IPS-20b (cell line): Measurements from ENCODE around the gene PRSS21.

Experiments
- H3K27ac ChIP-seq: one replicate; pipeline ENCODE4 v1.5.1; 2013; ENCODE audit warnings: low read length
- H3K27me3 ChIP-seq: 2 replicates; pipeline ENCODE4 v1.6.1; 2013; ENCODE audit warnings: mild to moderate bottlenecking, low read length, inconsistent platforms; ENCODE audit not compliant: insufficient read depth
- H3K36me3 ChIP-seq: 2 replicates; pipeline ENCODE4 v1.6.1; 2013; ENCODE audit warnings: low read depth, mild to moderate bottlenecking, inconsistent platforms, low read length, moderate library complexity; ENCODE audit not compliant: insufficient read depth
- H3K4me1 ChIP-seq: 2 replicates; pipeline ENCODE4 v1.6.1; 2013; ENCODE audit warnings: mild to moderate bottlenecking, control low read depth, inconsistent platforms, low read length, moderate library complexity; ENCODE audit not compliant: insufficient read depth
- H3K4me3 ChIP-seq: 2 replicates; pipeline ENCODE4 v1.5.1; 2013; ENCODE audit warnings: mild to moderate bottlenecking, low read length, inconsistent platforms
- H3K9ac ChIP-seq: 2 replicates; pipeline ENCODE4 v1.6.1; 2013; ENCODE audit warnings: low read depth, mild to moderate bottlenecking, inconsistent platforms, low read length, moderate library complexity
- H3K9me3 ChIP-seq: 2 replicates; pipeline ENCODE4 v1.6.1; 2013; ENCODE audit warnings: mild to moderate bottlenecking, low read depth, low read length, inconsistent platforms; ENCODE audit not compliant: insufficient read depth

PRSS21 gene

DNA sequence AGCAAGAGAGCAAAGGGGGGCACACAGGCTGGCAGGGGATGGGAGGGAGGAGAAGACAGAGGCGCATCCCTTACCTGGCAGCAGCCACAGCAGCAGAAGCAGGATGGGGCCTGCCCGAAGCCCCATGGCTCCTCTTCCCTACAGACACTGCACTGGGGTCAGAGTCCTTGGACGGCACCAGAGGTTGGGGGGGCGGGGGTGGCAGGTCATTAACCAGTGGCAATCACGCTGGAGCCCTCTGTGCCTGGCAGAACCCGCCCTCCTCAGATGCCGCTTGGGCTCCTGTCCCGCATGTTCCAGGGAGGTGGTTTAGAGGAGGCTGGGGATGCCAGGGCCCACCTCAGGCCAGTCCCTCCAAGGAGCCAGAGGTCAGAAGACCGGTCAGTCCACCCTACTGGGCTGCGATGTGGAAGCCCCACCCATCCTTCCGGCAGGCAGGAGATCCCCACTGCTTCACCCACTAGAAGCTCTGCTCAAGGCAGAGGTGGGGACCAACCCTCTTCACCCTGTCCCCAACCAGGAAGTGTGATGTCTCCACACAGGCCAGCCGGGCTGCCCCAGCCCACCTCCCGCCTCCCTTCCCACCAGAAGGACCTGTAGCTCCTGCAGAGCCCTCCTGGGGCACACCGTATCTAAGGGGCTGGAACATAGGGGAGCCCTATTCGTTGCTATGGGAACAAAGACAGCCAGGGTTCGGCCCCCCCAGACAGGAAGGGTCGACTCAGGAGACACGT, 24.7 kb downstream of the PRSS21 start:
- Histone ChIP-seq H3K27ac (no peak overlapping the region), H3K9ac (no peak overlapping the region), H3K9me3 (no peaks in the 10 kb centered on the region), H3K27me3 (peaks cover 12% of the 10 kb centered on the region; the same call in 1 of the 2 replicates), H3K4me3 (no peak overlapping the region), H3K4me1 (no peaks in the 10 kb centered on the region; the same call in 1 of the 2 replicates), H3K36me3 (no peaks in the 10 kb centered on the region)

DNA sequence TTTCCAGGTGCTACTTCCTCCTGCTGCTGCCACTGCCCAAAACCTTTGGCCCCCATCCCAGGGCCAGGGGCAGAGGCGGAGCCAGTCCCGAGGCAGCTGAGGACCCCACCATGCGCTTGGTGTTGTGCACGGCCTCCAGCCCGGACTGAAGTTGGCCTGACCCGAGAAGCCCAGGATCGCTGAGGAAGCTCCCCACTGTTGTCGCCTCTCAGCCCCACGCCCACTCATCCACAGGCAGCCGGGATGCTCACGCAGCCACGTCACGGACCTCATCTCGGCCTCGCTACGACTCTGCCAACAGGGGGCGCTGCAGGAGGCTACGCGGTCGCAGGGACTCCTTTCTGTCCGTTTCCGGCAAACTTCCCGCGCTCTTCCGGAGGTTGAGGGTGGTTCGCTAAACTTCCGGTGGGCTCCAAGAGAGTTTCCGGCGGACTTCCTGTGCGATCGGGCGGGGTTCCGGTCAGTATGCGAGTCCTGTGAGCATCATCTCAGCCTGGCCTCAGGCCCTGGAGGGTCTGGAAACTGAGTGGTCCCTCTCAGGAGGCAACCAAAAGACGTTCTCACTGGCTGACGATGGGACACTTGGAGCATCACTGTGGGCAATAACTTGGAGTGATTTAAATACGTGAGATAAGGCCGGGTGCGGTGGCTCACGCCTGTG, 25.4 kb downstream of the PRSS21 start:
- Histone ChIP-seq H3K27ac (no peak overlapping the region), H3K4me3 (no peak overlapping the region), H3K9ac (no peak overlapping the region), H3K27me3 (peaks cover 12% of the 10 kb centered on the region; the same call in 1 of the 2 replicates), H3K9me3 (no peaks in the 10 kb centered on the region), H3K4me1 (no peaks in the 10 kb centered on the region; the same call in 1 of the 2 replicates), H3K36me3 (no peaks in the 10 kb centered on the region)

DNA sequence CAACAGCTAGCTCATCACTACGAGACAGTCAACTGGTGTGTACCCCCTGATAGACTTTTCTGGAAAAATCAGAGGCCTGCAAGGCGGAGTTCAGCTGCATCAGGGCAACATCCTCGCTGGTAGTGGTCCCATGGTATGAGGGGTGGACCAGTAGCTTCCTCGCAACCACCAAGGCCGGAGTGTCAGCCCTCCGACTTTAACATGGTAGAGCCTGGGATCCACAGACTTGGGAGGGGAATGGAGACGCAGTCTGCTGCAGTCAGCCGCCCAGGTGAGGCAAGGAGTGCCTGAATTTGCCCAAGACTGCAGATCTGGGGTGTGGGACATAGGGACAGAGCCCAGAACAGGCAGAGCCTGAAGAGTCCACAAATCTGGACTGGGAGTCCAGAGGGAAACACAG, 26.5 kb downstream of the PRSS21 start:
- Histone ChIP-seq H3K4me3 (no peak overlapping the region), H3K36me3 (no peaks in the 10 kb centered on the region), H3K9me3 (no peaks in the 10 kb centered on the region), H3K9ac (no peak overlapping the region), H3K4me1 (no peaks in the 10 kb centered on the region; the same call in 1 of the 2 replicates), H3K27ac (no peak overlapping the region), H3K27me3 (peaks cover 6% of the 10 kb centered on the region; the same call in 1 of the 2 replicates)

DNA sequence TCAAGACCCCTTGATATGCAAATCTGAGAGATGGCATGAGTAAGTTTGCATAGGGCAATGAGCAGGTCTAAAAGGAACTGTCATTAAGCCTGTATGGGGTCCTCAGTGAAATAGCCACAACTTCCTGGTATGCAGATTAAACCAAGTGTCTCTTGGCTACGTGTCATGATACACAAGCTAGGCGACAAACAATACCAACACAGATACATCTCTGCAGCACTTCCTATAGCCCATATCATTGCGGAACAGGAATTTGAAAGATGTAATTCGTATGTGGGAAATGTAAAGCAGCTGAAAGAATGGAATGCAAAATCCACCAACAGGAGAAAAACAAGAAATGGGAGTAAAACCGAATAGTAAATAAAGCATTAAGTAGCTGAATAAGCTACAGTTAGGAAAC, 28.1 kb downstream of the PRSS21 start:
- Histone ChIP-seq H3K27me3 (peaks cover 13% of the 10 kb centered on the region), H3K4me3 (no peak overlapping the region), H3K36me3 (no peaks in the 10 kb centered on the region), H3K4me1 (no peaks in the 10 kb centered on the region; the same call in 1 of the 2 replicates), H3K9me3 (no peaks in the 10 kb centered on the region), H3K9ac (no peak overlapping the region), H3K27ac (no peak overlapping the region)

DNA sequence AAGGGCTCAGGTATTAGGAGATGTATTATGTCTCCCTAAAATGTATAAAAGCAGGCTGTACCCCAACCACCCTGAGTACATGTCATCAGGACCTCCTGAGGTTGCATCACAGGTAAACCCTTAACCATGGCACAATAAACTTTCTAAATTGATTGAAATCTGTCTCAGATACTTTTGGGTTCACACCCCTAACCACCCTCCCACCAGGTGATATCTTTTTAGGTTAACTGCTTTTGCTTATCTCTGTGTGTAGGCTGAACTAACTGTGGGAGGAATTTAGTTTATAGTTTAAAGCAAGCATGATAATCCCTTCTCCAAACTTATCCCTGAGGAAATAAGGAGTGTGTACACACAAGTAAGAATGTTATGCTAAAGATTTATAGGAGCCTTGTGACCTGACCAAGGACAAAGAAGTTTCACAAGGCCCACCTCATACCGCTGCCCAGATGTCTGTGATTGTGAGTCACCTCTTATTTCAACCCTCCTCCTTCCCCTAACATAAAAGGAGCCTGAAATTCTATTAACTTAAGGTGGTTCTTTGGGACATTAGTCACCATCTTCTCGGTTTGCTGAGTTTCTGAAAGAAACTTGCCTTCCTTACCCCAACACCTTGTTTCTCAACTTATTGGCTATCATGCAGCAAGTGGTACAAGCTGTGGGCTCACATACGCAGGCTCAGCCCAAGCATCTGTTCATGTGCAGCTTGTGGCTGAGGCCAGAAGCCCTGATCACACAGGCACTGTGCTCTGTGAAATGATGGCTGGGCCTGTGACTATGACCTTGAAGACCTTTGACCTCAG, 29.7 kb downstream of the PRSS21 start:
- H3K9ac ChIP-seq: no peak overlapping the region
- no peaks in the 10 kb centered on the region for H3K36me3 ChIP-seq
- no peaks in the 10 kb centered on the region; the same call in 1 of the 2 replicates for H3K4me1 ChIP-seq
- H3K4me3 ChIP-seq: no peak overlapping the region
- H3K9me3 ChIP-seq: no peaks in the 10 kb centered on the region
- H3K27me3 ChIP-seq: peaks cover 13% of the 10 kb centered on the region
- no peak overlapping the region for H3K27ac ChIP-seq

DNA sequence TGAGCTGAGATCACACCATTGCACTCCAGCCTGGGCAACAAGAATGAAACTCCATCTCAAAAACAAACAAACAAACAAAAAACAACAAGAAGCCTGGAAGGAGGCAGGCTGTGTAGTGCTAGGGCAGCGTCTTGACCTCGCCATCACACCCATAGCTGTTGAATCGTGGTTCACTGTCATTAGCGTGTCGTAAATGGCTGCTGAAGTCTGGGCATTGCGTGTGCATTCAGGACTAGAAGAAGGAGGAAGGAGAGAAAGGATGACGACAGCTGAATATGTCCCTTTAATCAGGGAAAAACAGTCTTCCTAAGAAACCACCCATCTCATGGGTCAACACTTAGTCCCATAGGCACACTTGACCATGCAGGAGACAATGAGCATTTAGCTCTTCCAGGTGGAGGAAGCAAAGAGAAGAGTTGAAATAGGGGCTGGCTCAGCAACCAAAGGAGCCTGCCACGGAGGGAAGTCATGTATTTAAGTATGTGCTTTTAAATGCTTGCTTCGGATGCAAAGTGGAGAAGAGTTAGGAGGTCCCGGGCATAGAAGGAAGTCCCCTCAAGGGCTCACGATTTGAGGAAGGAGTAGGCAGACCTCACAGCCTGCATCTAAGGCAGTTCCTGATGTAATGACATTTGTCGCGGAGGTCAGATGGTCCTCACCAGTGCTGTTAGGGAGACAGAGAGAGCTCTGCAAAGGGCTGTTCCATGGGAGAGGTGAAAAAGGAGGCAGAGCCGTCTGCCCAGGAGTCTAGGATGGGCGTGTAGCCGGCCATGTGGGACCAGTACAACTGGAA, 32.1 kb downstream of the PRSS21 start:
- H3K27ac ChIP-seq: no peak overlapping the region
- peaks cover 6% of the 10 kb centered on the region; the same call in 1 of the 2 replicates for H3K9me3 ChIP-seq
- no peak overlapping the region for H3K9ac ChIP-seq
- no peaks in the 10 kb centered on the region for H3K36me3 ChIP-seq
- H3K27me3 ChIP-seq: peaks cover 10% of the 10 kb centered on the region
- H3K4me1 ChIP-seq: no peaks in the 10 kb centered on the region; the same call in 1 of the 2 replicates
- H3K4me3 ChIP-seq: no peak overlapping the region

DNA sequence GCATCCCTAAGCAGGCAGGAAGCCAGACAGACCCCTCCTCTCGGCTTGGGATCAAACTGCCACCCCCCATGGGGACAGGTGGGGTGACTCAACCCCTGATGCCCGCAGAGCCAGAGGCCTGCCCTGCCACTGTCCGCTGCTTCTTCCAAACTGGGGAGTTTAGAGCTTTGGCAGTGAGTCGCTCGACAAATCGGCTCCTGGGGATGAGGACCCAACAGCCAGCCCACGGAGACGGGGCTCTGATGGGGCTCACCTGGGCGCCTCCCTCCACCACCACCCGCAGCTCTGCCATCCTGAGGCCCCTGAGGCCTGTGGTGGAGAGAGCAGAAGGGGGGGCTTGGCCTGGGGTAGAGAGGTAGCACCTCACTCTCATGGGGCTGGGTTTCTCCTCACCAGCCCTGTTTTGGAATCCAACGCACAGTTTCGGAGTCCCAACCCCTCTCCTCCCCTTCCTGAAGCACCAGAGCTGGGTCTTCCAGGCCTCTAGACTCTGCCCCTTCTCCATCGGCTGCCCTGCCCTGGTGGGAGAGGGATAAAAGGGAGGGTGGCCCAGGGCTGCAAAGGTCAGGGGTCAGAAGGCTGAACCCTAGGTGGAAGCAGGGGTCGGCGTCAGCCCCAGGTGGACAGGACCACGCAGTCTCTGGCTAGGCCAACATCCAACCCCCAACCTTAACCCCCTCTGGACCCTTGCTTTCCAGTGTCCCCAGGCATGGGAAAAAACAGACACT, 35.1 kb downstream of the PRSS21 start:
- H3K4me1 ChIP-seq: no peaks in the 10 kb centered on the region

DNA sequence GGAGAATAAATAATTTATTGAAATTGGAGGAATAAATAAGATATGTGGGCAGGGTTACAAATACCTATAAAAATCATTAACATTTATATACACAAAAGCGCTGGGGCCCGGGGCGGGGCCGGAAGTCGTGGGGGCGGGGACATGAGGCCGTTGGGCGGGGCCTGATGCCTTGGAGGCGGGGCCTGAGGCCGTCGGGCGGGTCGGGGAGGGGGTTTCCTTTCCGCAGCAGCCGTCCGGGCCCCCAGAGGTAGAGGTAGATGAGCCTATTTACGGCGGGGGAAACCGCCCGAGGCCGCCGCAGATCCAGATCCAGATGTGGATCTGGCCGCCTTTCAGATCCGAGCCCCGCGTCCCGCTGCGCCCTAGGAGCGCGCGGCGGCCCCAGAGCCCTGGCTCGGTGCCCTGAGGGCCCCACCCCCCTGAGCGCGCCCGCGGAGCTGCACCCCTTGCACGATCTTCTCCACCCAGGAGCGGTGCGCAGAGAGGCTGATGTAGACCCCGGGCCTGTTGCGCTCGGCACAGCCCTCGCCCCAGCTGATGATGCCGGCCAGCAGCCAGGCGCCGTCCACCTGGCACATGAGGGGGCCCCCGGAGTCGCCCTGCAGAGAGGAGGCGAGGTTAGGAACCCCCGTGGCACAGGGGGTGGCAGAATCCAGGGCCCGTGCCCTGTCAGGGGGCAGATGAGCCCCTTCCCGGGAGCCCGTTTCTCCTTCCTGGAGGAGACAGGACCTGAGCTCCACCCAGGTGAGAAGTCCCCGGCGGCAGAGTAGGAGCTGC, 35.9 kb downstream of the PRSS21 start:
- no peak overlapping the region for H3K27ac ChIP-seq
- H3K9me3 ChIP-seq: peaks cover 11% of the 10 kb centered on the region
- H3K4me1 ChIP-seq: no peaks in the 10 kb centered on the region
- no peak overlapping the region for H3K9ac ChIP-seq
- H3K4me3 ChIP-seq: no peak overlapping the region
- H3K27me3 ChIP-seq: peaks cover 22% of the 10 kb centered on the region
- no peaks in the 10 kb centered on the region for H3K36me3 ChIP-seq

More for the DNA sequence above, 35.1 kb downstream of the PRSS21 start:
- Histone ChIP-seq H3K9me3 (peaks cover 11% of the 10 kb centered on the region), H3K36me3 (no peaks in the 10 kb centered on the region), H3K27me3 (peaks cover 14% of the 10 kb centered on the region), H3K27ac (no peak overlapping the region), H3K9ac (no peak overlapping the region), H3K4me3 (no peak overlapping the region)

DNA sequence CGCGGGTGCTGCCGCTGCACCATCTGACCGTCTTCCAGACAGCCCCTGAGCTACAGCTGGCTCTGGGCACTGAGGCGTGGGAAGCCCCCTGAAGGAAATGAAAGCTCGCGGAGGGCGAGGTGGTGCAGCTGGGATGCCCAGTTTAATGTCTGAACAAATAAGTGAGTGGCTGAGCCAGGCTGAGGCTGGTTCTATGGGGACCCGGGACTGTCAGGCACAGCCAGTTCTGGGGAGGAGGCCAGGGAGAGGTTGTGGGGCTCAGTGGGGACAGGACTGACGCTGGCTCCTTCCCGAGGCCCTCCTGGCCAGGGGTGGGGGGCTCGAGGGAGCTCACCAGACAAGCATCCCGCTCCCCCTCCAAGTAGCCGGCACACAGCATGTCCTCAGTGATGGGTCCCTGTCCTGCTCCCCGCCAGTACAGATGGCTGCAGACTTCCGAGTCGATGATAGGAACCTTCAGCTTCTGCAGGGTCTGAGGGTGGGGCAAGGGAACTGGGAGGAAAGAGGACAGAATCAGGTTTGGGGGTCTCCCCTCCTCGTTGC, 36.6 kb downstream of the PRSS21 start:
- Histone ChIP-seq H3K9ac (no peak overlapping the region), H3K4me1 (no peaks in the 10 kb centered on the region), H3K36me3 (no peaks in the 10 kb centered on the region), H3K9me3 (peaks cover 11% of the 10 kb centered on the region), H3K4me3 (no peak overlapping the region), H3K27ac (no peak overlapping the region), H3K27me3 (peaks cover 28% of the 10 kb centered on the region)

DNA sequence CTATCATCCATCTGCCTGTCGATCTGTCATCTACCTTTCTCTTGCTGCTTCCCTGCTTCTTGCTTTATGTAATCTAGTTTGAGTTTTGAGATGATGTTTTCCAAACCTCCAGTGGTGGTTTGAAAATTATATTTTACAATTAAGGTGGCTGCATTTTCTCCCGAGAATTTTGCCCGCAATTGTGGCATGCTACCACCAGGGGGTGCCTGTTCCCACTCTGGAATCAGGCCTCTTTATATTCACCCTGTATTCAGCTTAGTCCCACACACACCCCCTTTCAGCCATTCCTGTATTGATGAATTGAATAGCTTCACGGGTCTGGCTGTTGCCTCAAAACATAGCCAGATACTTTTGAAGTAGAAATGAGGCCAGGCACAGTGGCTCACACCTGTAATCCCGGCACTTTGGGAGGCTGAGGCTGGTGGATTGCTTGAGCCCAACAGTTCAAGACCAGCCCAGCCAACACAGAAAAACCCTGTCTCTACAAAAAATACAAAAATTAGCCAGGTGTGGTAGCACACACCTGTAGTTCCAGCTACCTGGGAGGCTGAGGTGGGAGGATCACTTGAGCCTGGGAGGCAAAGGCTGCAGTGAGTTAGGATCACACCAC, 37.8 kb downstream of the PRSS21 start:
- no peaks in the 10 kb centered on the region for H3K36me3 ChIP-seq
- H3K4me3 ChIP-seq: no peak overlapping the region
- no peak overlapping the region for H3K27ac ChIP-seq
- peaks cover 29% of the 10 kb centered on the region for H3K27me3 ChIP-seq
- H3K4me1 ChIP-seq: no peaks in the 10 kb centered on the region
- no peak overlapping the region for H3K9ac ChIP-seq
- H3K9me3 ChIP-seq: peaks cover 11% of the 10 kb centered on the region
